Raji (cell line): Measurements from ENCODE around the gene MYL4.
A peak's percentile ranks its signal among the peaks of the same experiment; 100 is the strongest.

Experiments
- POLR2A ChIP-seq: IDR thresholded peaks from 2 replicates; pipeline ENCODE4 v1.6.1; 2011; ENCODE audit warnings: low read depth, low read length, control low read depth; ENCODE audit not compliant: insufficient read depth

The MYL4 gene

GRCh38 chr17:47208744-47209488 lies at the start of gene MYL4:
Gene MYL4 (plus strand): TSS chr17:47209348. CDS start chr17:47209423, 75 bp downstream.
- no peak for TF ChIP-seq POLR2A

GRCh38 chr17:47162013-47162622 lies 47.0 kb upstream of the MYL4 start:
- no peak for TF ChIP-seq POLR2A

GRCh38 chr17:47164263-47164662 lies 44.9 kb upstream of the MYL4 start:
- TF ChIP-seq POLR2A, result no peak

- no peak for TF ChIP-seq POLR2A
Measured at GRCh38 chr17:47165137-47165536, 44.0 kb upstream of the MYL4 start.

- TF ChIP-seq POLR2A, result no peak
Measured at GRCh38 chr17:47170710-47171109, 38.4 kb upstream of the MYL4 start.

- no peak for TF ChIP-seq POLR2A
Measured at GRCh38 chr17:47172696-47173565, 36.2 kb upstream of the MYL4 start.

GRCh38 chr17:47176389-47176826 lies 32.7 kb upstream of the MYL4 start:
- TF ChIP-seq POLR2A, result no peak

- TF ChIP-seq POLR2A, result no peak
Measured at GRCh38 chr17:47177261-47177660, 31.9 kb upstream of the MYL4 start.

- TF ChIP-seq POLR2A, result no peak
Measured at GRCh38 chr17:47179141-47179540, 30.0 kb upstream of the MYL4 start.

- no peak for TF ChIP-seq POLR2A
Measured at GRCh38 chr17:47180337-47180736, 28.8 kb upstream of the MYL4 start.

GRCh38 chr17:47184681-47185080 lies 24.5 kb upstream of the MYL4 start:
- no peak for TF ChIP-seq POLR2A

GRCh38 chr17:47188271-47188875 lies 20.8 kb upstream of the MYL4 start:
- TF ChIP-seq POLR2A, result no peak

GRCh38 chr17:47188876-47189731 lies 20.0 kb upstream of the MYL4 start, which contains the start of gene CDC27:
Gene CDC27 (minus strand): TSS chr17:47189295. CDS start chr17:47189172, 123 bp downstream.
- TF ChIP-seq POLR2A, result peak; percentile 84

GRCh38 chr17:47189732-47190237 lies 19.4 kb upstream of the MYL4 start:
- no peak for TF ChIP-seq POLR2A
